Stimulated activated CD8-positive, alpha-beta memory T cell treated with anti-CD3 and anti-CD28 coated beads, Interleukin-4, amount 100 ng/mL, for 4 hours (primary cell): ENCODE measurements around the gene FAT2.
A peak's percentile ranks its signal among the peaks of the same experiment; 100 is the strongest.
"Not testable (repeated sequence)": the region's sequence is repeated elsewhere in the genome, so short reads cannot be mapped to it uniquely, and the experiment has no call there.

Experiments
- DNase-seq, 2 donors: peaks; one replicate each; pipeline ENCODE4 v3.0.0-alpha.2; 2020; ENCODE audit warnings: low read depth in 2 of 2, low spot score in 1 of 2

The FAT2 gene

GRCh38 chr5:151615431-151615830 is 24.3 kb upstream of the FAT2 start:
- no peak for DNase-seq

- no peak for DNase-seq
Observed at GRCh38 chr5:151614565-151614964, 23.4 kb upstream of the FAT2 start.

GRCh38 chr5:151612689-151613427 is 21.7 kb upstream of the FAT2 start:
- peak in 1 of 2 donors; percentile 5 for DNase-seq

- no peak for DNase-seq
Observed at GRCh38 chr5:151611127-151611775, 20.1 kb upstream of the FAT2 start.

- DNase-seq, result no peak
Observed at GRCh38 chr5:151608522-151608921, 17.4 kb upstream of the FAT2 start.

- no peak for DNase-seq
Observed at GRCh38 chr5:151607304-151607703, 16.2 kb upstream of the FAT2 start.

- DNase-seq, result no peak
Observed at GRCh38 chr5:151605559-151605958, 14.4 kb upstream of the FAT2 start.

GRCh38 chr5:151602806-151603205 is 11.7 kb upstream of the FAT2 start:
- DNase-seq, result no peak

- no peak for DNase-seq
Observed at GRCh38 chr5:151601391-151601790, 10.3 kb upstream of the FAT2 start.

- no peak for DNase-seq
Observed at GRCh38 chr5:151600069-151600665, 9.0 kb upstream of the FAT2 start.

GRCh38 chr5:151598984-151599383 is 7.9 kb upstream of the FAT2 start:
- DNase-seq, result no peak

GRCh38 chr5:151598549-151598948 is 7.4 kb upstream of the FAT2 start:
- DNase-seq, result no peak

- DNase-seq, result no peak
Observed at GRCh38 chr5:151597749-151598148, 6.6 kb upstream of the FAT2 start.

- DNase-seq, result no peak
Observed at GRCh38 chr5:151596828-151597539, 5.9 kb upstream of the FAT2 start.

GRCh38 chr5:151595411-151595826 is 4.3 kb upstream of the FAT2 start:
- no peak for DNase-seq

GRCh38 chr5:151592855-151593408 is 1.8 kb upstream of the FAT2 start:
- no peak for DNase-seq

- no peak for DNase-seq
Observed at GRCh38 chr5:151589878-151590570, 1.1 kb downstream of the FAT2 start.

- DNase-seq, result no peak
Observed at GRCh38 chr5:151587796-151588555, 3.2 kb downstream of the FAT2 start.

GRCh38 chr5:151585970-151586369 is 5.2 kb downstream of the FAT2 start:
- DNase-seq, result no peak

GRCh38 chr5:151585344-151585743 is 5.8 kb downstream of the FAT2 start:
- DNase-seq, result not testable (repeated sequence)
